ENCODE data around the gene TCF7L2.

TCF7L2 gene

DNA sequence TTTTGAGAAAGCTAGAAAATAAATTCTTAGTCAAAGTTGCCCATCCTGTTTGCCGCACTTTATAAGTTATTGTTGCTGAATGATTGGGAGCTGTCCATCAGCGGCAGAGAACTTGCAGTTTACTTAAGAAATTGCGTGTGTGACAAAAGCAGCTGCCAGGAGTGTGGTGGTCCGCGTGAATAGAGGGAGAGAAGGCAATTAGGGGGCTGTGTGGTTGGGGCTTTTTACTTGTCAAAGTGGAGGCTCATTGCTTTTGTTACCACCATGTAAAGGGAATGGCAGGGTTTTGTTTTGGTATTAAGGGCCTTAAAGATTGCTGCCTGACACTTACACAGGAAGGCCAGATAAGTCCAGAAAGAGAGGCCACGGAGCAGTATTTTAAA, 177.8 kb downstream of the TCF7L2 start:
- no peak for DNase-seq

GRCh38 chr10:113128450-113129070, 178.5 kb downstream of the TCF7L2 start:
- no peak for DNase-seq

DNA sequence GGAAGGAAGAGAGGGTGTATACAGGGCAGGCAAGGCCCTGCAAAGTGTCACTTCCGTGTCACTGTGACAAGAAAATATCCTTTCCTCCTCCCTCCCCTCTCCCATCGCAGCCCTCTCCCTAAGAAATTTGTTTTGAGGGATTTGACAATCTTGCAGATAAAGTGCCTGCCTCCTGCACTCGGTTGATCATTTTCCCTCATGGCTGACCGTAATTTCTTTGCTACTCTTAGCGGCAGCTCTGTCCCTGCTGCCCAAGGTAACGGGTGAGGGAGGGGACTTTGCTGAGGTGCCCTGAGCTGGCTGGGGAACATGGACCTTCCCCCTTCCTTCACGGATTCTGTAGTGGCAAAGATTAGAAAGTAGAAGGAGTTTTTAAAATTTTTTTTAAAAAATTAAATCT, 179.1 kb downstream of the TCF7L2 start:
- DNase-seq: no peak

DNA sequence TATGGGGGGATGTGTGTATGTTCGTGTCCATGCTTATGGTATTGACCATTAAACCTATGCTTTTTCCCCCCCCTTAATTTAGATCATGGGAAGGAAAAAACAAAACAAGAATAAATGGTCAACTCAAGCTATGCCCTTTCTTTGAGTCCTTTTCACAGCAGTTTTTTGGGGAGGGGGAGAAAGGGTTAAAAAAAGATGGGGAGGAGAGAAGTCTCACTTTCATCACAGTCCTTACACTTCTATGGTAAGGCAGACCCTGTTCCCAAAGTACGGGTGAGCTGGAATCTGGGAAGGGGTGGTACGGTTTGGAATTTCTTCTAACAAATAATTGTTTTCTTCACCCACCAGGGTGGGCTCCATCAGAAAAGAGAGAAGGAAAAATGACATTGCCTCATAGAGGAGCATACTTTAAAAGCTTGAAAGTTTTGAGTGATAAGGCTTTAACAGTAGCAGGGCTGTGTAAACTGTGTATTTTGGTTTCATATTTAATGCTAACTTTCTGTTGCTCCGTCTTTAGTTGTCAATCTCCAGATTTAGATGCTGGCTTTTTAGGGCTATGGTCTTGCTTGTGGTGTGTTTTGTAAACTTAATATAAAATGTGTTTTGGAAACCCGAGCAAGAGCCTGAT, 180.1 kb downstream of the TCF7L2 start:
- no peak for DNase-seq

DNA sequence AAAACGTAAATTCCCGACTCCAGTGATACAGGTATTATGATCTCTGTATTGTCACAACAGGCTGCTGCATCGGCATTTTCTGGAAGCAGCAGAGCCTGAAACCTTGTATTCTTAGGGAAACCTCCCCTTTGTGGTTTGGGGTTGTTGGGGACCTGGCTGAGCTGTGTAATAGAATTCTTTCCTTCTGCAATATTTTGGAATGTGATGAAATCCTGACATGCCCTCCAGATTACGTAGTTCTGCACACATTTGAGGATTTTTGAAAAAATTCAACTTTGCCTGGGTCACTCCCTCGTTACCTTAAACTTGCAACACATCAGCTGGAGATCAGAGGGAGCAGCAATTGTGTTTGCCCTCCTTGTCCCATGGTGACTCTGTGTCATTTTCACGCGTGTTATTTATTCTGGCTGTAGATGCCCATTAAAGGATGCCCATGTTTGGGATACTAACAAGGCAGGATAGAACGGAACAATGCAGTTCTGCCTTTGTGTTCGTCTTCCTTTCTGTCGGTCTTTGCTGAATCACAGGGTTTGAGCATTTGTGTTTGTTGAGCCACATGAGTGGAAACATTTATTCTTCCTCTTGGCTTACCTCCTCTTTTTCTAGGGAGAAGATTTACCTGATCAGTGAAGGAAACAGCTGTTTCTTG, 181.7 kb downstream of the TCF7L2 start:
- no peak for DNase-seq

GRCh38 chr10:113132591-113133121, 182.6 kb downstream of the TCF7L2 start:
- DNase-seq: no peak

DNA sequence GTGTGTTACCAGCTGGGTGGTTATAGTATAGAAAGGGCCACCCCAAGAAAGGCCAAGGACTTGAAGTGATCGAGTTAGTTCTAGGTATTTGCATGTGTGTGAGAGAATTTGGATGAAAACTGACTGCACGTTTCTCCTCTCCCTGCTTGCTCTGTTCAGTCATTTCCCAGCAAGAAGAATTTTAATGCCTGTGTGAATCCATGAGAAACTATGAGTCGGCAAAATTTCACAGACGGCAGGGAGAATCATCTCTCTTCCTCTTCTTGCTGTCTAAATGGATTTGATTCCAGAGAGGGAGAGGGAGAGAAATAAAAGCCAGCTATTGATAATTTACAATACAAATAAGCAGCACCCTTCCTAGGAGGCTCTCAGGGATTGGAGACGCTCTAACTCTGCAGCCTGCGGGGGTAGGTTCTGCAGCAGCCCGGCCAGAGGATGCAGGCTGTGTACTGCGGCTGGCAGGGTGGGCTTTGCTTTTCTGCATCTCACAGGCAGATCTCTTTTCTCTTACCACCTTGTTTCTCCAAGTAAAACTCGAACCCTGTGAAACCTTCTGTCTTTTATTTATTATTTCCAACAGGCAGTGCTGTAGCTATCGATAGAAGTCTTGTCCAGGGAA, 183.6 kb downstream of the TCF7L2 start:
- no peak for DNase-seq

- no peak for DNase-seq
These were observed 185.0 kb downstream of the TCF7L2 start for GRCh38 chr10:113135025-113135424.

DNA sequence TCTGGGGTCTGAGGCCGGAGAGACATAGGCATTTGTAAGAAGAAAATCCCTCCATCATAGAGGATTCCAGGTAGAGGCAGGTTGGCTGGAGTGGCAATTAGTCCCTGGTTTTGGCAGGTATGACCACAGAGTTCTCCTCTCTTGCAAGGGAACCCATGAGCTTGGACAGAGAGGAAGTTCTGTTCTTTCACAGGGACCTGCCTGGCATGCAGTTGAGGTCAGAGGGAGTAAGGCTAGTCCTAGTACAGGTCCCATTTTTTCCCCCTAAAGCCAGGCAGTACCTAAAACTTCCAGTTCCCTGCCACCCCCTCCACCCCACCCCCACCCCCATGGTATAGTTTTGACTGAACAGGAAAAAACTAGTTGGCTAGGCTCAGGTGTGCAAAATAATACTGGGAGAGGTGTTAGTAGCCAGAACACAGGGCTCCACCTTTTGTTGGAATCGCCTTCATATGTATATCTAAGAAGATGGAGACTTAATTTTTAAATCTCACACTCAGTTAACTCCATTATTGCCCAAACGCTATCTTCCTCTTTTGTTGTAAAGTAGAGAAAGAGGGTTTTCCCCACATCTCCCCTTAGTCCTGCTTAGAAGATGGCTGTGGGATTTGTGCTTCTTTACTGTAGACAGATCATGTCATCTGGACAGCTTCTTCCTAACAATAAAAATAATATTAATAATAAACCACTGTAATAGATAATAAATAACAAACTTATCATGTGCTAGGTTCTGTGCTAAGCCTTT, 188.1 kb downstream of the TCF7L2 start:
- DNase-seq: no peak

DNA sequence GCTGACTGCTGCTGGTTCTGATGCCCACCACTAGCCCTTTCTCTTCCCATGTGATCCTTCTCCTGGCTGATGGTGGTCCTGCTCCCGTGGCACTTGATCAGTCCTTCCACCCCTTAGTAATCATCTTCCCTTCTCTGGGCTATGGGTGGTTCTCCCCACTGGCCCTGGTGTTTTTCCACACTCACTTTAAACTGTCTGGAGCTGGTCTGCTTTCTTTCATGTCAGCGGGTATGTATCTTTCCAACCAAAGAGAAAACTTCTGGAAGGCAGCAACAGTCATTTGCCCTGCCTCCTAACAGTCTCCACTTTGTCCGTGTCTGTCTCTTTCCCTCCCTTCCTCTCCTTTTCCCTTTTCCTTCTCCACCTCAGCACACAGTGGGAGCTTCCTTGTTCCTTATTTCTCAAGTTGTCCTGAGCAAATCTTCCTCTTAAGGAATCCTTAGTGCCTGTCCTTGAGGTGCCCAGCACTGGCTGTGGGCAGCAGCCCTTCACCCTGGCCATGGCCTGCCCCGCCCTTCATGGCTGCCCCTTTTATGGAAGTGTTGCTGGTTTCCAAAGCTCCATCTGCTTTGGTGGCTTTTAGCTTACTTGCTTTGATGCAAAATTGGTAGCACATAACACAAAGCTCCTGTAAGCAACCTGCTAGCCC, 189.0 kb downstream of the TCF7L2 start:
- DNase-seq: no peak

GRCh38 chr10:113139699-113140098, 189.7 kb downstream of the TCF7L2 start:
- DNase-seq: no peak

DNA sequence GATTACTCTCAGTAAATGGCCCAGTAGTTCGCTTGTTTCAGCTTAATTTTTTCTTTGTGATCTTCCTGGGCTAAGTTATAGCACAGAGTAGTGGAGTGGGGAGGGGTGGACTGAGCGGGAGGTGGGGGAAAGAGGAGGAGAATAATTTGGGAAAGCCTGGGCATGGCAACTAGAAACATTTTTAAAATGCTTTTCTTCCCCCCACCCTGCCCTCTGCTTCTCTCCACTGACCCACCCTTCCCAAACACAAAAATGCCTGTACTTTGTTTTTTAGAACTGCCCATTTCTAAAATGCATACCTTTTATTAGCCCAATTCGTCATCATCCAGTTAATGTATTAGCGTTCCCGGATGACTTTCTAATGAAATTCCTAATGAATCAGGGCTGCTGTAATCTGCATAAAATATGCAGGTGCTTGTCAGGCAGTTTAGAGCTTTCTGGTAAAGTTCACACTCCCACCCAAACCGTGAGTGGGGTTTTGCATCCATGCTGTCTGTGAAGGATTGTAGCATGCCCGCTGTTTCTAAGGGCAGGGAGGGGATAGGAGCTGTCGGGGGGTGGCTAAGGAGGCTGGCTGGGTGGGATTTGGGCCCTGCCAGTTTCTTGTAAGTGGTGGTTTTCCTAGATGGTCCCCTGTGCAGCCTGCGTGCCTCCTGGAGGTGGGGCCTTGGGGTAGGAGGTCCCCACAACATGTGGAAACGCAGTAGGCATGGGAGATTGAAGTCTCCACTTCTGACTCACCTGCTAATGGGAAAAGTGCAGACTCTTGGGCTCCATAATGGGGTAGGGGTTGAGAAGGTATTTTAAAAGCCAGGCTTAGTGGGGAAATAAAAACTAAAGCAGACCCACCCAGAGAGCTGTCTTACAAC, 190.3 kb downstream of the TCF7L2 start:
- no peak for DNase-seq

- DNase-seq: no peak
These were observed 192.7 kb downstream of the TCF7L2 start for GRCh38 chr10:113142601-113143362.

DNA sequence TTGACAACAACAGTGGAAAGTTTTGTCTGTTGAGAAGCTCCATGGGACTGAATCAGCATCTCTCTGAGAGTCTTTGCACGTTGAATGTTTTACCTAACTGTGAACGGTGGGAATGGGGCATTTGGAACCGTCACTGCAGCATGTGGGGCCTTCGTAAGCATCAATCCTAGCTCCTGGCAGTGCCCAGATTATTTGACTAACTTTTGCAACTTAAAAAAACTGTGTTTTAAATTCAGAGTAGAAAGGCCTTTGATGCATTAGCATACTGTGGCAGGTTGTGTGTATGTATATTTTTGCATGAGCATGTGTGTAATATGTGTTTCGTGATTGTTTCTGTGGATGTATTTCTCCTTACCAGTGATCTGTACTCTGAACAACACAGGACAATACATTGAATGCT, 194.5 kb downstream of the TCF7L2 start:
- no peak for DNase-seq

DNA sequence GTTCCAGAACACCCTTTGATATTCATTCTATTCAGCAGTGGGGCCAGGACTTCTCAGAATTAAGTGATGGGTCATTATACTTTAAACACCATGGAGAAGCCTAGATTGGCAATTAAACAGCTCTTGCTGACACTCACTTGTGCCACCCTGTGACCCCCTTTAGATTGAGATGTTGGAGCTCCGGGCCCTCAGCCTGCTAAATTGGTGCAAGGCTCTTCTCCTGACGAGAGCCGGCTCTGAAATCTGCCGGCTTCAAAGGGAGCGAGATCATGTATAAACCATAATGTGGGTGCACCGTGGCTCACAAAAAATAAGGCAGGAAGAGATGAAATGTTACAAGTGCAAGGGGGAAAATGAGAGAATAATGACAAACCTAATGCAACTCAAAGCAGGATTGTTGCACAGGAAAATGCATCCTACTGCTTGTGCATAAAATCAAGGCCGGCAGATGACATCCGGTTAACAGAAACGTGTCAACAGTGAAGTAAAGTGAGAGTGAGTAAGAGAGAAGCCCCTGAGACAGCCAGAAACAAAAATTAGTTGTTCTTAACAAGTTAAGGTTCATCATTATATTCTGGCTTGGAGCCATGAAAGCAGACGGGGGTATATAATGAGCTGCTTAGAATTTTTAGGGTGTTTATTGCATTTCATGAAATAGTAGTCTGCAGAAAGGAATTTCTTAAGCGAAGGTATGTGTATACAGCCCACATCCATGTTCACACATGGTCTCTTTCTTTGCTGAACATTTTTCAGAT, 198.2 kb downstream of the TCF7L2 start:
- no peak for DNase-seq

GRCh38 chr10:113148901-113149300, 198.9 kb downstream of the TCF7L2 start:
- DNase-seq: no peak

DNA sequence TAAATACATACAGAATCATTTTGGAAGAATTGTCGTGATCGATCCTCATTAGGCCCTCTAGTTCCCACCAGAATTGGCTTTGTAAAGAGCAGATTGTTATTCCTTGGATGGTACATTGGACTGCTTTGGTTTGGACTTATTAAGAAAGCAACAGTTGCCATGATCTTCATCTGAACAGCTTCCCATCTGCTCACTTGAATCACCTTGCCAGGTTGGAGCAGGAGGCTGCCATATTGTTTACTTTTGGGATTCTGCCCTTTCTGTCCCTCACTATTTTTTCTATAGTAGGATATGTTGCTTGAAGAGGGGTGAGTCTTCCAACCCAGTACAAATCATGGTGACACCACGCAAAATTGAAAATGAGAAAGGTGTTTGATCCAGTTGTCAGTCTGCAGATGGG, 199.6 kb downstream of the TCF7L2 start:
- no peak for DNase-seq

GRCh38 chr10:113151190-113151666, 201.2 kb downstream of the TCF7L2 start:
- peak in 1 of 2 donors; percentile 31 for DNase-seq

GRCh38 chr10:113153493-113154102, 203.6 kb downstream of the TCF7L2 start:
- DNase-seq: peak in 1 of 2 donors; percentile 41
